Epidermal melanocyte (primary cell): ENCODE measurements around the gene PRKAG1.
A peak's percentile ranks its signal among the peaks of the same experiment; 100 is the strongest.

Experiments used
- DNase-seq: peaks from one replicate; pipeline ENCODE4 v3.0.0; 2011; ENCODE audit warnings: low spot score; ENCODE audit not compliant: insufficient read length

Gene PRKAG1

DNA sequence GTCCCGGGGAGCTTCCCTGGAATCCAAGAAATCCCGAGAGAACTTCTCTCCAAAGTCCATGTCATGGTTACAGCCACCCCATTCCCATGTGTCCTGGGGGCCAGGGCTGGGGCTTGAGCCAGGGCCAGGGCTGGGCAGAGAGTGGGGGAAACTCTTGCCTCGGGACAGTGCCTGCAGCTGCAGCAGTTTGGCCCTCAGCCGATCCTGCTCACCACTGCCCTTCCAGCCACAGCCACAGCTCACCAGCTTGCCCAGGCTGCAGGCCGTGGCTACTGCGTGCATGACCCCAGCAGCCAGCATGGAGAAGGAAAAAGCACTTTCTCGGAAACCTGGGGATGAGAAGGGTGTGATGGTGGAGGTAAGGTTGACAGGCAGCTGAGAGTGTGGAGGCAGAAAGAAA, 50.6 kb downstream of the PRKAG1 start:
- no peak for DNase-seq

DNA sequence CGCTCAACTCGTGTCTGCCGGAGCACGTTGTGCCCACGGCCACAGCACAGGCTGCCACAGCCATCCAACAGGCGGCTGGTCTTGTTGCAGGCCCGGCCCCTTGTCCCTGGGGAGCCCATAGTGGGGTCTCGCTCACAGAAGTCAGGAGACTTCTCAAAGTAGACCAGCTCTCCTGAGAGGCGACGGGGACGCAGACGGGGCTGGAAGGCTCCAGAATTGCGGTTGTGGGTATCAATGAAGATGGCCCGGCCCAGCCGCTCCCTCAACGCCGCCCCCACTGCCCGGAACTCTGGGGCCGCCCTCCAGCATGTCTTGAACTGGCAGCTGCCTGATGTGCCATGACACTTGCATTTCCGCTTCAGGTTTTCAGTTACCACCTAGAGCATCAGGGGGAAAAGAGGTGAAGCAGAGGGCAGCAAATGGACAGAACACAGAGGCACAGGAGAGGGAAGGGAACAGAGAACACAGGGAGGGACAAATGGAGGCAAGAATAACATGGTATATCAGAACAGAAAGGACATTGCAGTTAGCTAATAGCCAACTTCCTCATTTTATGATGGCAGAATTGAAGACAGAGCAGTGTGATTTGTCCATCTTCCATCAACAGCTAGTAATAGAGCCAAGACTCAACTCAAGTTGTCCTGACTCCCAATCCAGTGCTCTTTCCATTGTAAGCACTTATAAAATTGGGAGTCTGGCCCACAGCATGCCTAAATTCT, 52.2 kb downstream of the PRKAG1 start:
- no peak for DNase-seq

DNA sequence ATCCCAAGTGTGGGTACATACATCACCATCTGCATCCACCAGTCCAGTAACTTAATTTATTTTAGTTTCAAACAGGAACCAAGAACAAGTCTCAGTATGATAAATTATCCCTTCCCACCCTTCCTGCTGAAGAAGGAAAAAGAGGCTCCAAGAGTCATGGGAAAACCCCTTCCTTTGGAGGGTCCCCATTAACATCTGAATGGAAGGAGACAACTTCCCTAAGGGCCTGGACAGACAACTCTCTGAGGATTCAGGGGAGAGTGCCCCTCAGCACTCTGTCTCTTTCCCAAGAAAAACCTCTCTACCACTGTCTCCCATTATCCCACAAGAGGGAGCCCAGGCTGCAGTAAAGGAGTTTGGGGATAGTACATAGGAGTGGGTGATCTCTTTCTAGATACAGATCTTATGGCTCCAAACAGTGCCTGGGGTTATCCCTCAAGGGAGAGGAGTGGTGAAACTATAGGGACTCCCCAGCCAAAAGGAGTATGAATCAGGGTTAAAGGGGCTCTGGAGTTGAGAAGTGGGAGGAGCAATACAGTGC, 53.2 kb downstream of the PRKAG1 start:
- DNase-seq = no peak

DNA sequence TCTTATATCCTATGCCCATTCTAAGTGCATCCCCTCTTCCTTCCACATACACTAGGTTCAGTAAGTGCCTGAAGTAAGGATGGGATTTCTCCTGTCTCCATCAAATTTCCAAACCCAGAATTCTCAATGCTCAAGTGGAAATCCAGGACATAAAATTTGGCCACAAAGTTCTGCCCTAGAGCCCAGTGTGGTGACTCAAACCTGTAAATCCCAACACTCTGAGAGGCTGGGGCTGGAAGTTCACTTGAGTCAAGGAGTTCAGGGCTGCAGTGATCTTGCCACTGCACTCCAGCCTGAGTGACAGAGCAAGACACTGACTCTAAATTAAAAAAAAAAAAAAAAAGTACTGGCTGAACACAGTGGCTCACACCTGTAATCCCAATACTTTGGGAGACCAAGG, 56.8 kb downstream of the PRKAG1 start:
- no peak for DNase-seq

DNA sequence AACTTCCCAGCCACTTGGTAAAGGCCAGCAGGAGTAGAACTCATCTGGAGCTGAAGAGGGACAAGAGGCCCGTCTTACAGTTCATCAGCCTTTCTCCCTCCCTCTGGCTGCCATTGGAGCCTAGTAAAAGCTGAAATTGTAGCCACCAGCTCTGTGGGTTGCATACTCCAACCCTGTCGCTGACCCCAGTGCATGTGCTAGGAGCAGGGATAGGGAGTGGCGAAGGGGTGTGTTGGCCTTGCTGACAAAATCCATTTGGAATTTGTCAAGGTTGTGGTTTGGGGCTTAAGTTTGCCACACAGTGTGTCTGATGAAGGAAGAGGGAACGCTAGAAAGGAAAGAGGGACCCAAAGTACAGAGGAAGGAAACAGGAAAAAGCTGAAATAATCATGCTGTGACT, 57.2 kb downstream of the PRKAG1 start:
- DNase-seq = no peak

DNA sequence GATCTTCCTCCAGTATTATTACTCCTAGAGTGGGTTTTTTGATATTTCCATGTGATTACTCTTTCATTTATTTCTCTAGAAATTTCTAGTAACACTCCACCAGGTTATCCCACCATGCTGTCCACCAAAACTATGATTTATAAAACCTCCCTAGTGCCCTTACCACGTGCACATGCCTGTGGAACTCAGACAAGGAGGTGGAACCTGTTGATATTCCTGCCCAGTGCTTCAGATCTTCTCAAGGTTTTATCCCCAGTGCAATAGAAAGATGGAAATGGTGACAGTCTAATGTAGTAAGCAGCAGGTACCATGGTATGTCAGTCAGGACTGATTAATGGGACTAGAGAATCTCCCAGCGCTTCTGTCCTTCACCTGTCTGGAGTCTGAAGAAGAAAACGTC, 57.7 kb downstream of the PRKAG1 start:
- DNase-seq = no peak

DNA sequence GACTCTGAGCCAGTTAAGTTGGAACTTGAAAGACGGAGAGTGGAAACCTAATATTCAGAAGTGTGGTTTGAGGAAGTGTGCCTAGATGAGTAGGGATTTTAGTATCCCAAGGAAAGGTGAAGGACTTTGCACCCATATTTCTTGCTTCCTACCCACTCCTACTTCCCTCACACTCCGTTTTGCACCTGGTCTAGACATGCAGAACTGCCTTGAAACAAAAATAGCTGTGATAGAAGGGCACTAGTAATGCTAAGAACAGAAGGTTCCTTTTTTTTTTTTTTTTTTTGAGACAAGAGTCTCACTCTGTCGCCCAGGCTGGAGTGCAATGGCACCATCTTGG, 60.6 kb downstream of the PRKAG1 start:
- no peak for DNase-seq

DNA sequence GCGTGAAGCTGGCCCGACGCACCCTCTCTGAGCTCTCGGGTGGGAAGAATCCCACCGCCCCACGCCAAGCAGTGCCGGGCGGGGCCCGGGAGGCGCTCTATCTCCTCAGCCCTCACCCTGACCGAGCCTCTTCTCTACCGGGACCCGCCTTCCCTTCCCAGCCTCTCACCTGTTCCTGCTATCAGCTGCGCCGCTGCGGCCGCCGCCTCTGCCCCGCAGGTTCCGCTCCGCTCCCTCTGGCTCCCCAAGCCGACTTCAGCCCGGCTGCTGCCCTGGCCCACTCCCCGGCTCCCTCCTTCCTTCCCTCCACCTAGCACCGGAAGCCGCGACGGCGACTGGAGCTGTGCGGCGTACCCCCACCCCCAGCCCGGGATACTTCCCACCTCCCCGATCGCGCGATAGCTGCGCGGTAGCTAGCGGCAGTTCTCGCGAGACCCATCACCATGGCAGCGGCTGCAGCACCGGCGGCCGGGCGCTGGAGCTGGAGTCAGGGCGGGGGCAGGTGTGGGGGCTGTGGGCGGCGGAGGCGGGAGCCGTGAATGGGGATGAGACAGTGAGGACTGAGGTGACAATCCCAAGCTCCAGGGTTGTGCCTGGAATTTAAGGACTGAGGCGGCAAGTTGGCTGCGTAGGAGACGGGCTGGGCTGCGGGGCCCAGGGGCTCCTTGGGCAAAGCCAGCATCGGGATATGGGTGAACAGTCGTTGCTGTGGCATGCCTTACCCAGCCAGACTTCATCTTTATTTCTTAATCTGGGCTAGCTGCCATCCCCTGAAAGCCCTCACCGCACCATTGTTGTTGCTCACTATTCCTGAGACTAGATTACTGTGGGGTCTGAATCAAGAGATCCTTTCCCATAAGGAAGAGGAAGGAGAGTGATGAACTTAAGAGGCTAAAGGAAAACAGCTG, 61.2 kb downstream of the PRKAG1 start, which contains the start of gene ARF3:
Gene ARF3, minus strand, starts transcription at position 347 of the 908 bp plus-strand sequence. CDS start 16,392 bp downstream, outside the sequence.
- peak; percentile 92 for DNase-seq

DNA sequence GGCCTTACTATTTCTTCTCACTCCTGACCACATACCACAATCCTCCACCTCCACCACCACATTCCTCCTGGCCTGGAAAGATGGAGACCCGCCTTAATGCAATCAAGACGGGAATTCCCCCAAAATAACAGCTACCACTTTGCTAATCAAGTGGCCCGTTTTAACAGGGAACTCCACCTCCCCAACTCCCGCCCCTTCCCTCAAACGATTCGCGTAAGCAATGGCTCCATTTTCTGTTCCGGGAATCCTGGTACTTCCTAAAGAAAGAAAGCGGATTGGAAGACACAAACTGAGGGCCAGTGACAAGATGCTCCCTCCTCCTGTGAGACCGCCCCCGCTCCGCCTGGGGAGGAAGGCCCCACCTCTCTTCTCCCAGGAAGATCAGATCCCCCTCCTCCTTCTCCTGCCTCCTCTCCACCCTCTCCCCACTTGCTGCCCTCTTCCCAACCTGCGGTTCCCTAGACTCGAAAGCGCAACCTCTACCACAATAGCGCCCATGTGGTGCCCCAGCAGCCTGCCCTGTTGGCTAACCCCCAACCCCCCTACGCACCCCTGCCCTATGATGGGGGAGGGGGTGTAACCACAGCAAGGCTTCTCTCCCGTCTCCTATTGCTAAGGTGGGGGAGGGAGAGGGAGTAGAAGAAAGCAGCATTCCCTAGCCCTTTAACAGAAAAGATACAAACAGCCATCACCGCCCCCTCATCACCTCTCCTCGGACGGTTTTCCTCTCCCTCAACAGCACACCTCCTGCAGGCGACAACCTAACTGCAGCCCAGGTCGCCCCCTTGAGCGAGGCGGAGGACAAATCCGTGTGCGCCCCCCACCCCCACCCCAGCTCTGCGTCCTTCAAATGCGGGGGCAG, 62.1 kb downstream of the PRKAG1 start:
- DNase-seq = peak; percentile 96

DNA sequence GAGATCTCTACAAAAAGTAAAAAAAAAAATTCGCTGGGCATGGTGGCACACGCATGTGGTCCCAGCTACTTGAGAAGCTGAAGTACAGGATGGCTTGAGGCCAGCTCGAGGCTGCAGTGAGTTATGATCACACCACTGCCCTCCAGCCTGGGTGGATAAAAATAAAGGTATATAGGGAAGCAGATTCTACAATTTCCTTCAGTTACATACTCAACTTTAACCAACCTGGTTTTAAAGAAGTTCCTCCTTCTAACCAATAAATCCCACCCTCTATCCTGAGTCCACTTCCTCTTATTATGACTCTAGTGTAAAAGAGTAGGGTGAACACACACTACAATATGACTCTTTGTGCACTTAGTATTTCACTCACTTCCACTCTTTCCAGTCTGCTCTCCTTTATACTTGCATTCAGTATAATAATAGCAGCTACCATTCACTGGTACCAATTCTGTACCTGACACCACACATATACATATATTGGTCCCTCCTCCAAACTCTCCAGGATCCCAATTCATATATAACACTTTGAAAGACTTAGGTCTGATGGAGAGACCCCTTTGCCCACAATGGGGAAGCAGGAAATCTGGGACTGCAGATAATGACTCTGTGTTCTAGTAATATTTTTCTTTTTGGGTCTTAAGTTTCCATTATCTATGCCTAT, 63.6 kb downstream of the PRKAG1 start:
- DNase-seq = no peak

DNA sequence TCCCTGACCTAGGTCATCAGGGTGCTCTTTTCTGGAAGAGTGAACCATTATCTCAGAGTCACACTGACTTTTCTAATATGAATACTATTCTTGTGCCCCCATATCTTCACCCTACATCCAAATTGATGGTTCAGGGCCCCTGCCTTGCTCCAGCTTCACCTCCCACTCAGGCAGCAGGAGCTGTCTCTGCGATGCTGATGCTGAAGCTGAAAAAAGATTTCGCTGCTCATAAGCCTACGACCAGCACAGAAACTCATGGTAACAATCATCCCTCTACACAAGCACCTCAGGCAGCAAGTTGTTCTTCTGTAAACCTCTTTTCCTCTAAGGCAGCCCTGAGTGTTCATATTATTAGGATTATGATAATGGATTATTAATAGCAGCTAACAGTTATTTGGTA, 64.5 kb downstream of the PRKAG1 start:
- DNase-seq = no peak

DNA sequence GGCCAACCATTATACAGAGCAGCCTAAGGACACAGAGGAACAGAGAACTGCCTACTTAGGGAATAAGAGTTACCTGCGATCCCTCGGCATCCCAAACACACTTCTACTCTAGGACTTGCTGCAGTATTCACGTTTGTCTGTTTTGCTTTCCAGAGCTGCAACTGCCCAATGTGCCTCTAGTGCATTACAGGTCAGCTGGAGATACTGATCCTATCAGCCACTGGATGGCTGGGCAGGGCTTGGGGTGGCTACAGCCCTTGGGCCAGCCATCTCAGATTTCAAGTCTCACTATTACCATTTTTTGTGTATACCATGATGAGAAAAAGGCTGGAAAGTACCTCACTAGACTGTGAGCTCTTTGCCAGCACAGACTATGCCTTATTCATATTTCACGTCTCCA, 65.9 kb downstream of the PRKAG1 start:
- no peak for DNase-seq
